Measurements from ENCODE around the gene WWTR1. TPM values are rescaled to one million over a fixed set of nuclear protein-coding genes. Genes with fewer than 3 reads are reported as not detected.

WWTR1 gene
- total RNA-seq, 6 experiments from 2014 or later: 41.5 to 49.7 (median 45.5) TPM

GRCh38 chr3:149493315-149494021 lies 164.4 kb downstream of the WWTR1 start:
- H3K4me1 Mint-ChIP-seq (ENCODE audit: low read depth): peaks cover 39% of the 10 kb centered on the region
- H3K27ac Mint-ChIP-seq: no peak overlapping the region

GRCh38 chr3:149490260-149490971 lies 167.4 kb downstream of the WWTR1 start:
- Mint-ChIP-seq H3K36me3 (ENCODE audit: low read depth) (no peaks in the 10 kb centered on the region; the same call in 1 of the 2 replicates), H3K27me3 (ENCODE audit: insufficient read depth) (peaks cover 3% of the 10 kb centered on the region; the same call in 1 of the 2 replicates), H3K4me3 (no peak overlapping the region), H3K9me3 (no peaks in the 10 kb centered on the region; the same call in 1 of the 2 replicates), H3K4me1 (ENCODE audit: low read depth) (peaks cover 37% of the 10 kb centered on the region), H3K27ac (peak overlapping the region; percentile 9; the same call in 1 of the 2 replicates)
- DNase-seq: no peak
- TF ChIP-seq CTCF (IDR thresholded peaks at IDR 0.05): no peak

More at GRCh38 chr3:149493315-149494021, 164.4 kb downstream of the WWTR1 start:
- Mint-ChIP-seq H3K36me3 (ENCODE audit: low read depth) (no peaks in the 10 kb centered on the region; the same call in 1 of the 2 replicates), H3K4me3 (no peak overlapping the region), H3K27me3 (ENCODE audit: insufficient read depth) (peaks cover 3% of the 10 kb centered on the region; the same call in 1 of the 2 replicates), H3K9me3 (no peaks in the 10 kb centered on the region; the same call in 1 of the 2 replicates)
- DNase-seq: no peak
- no peak for TF ChIP-seq CTCF (IDR thresholded peaks at IDR 0.05)

GRCh38 chr3:149489060-149489690 lies 168.7 kb downstream of the WWTR1 start:
- H3K4me3 Mint-ChIP-seq: no peak overlapping the region
- TF ChIP-seq CTCF (IDR thresholded peaks at IDR 0.05): peak; percentile 78
- H3K27me3 Mint-ChIP-seq (ENCODE audit: insufficient read depth): peaks cover 3% of the 10 kb centered on the region; the same call in 1 of the 2 replicates
- no peak for DNase-seq
- no peak overlapping the region for H3K27ac Mint-ChIP-seq
- H3K36me3 Mint-ChIP-seq (ENCODE audit: low read depth): no peaks in the 10 kb centered on the region; the same call in 1 of the 2 replicates
- H3K9me3 Mint-ChIP-seq: no peaks in the 10 kb centered on the region; the same call in 1 of the 2 replicates
- H3K4me1 Mint-ChIP-seq (ENCODE audit: low read depth): peaks cover 32% of the 10 kb centered on the region

GRCh38 chr3:149487598-149488197 lies 170.1 kb downstream of the WWTR1 start:
- no peaks in the 10 kb centered on the region; the same call in 1 of the 2 replicates for H3K36me3 Mint-ChIP-seq (ENCODE audit: low read depth)
- TF ChIP-seq CTCF (IDR thresholded peaks at IDR 0.05): peak; percentile 75

GRCh38 chr3:149486726-149487125 lies 171.1 kb downstream of the WWTR1 start:
- no peak for TF ChIP-seq CTCF (IDR thresholded peaks at IDR 0.05)
- Mint-ChIP-seq H3K9me3 (no peaks in the 10 kb centered on the region; the same call in 1 of the 2 replicates), H3K4me1 (ENCODE audit: low read depth) (peaks cover 27% of the 10 kb centered on the region), H3K4me3 (no peak overlapping the region), H3K36me3 (ENCODE audit: low read depth) (no peaks in the 10 kb centered on the region; the same call in 1 of the 2 replicates), H3K27me3 (ENCODE audit: insufficient read depth) (peaks cover 2% of the 10 kb centered on the region; the same call in 1 of the 2 replicates), H3K27ac (no peak overlapping the region)
- DNase-seq: no peak

More at GRCh38 chr3:149487598-149488197, 170.1 kb downstream of the WWTR1 start:
- H3K9me3 Mint-ChIP-seq: no peaks in the 10 kb centered on the region; the same call in 1 of the 2 replicates
- no peak for DNase-seq
- peaks cover 3% of the 10 kb centered on the region; the same call in 1 of the 2 replicates for H3K27me3 Mint-ChIP-seq (ENCODE audit: insufficient read depth)
- peaks cover 27% of the 10 kb centered on the region for H3K4me1 Mint-ChIP-seq (ENCODE audit: low read depth)
- no peak overlapping the region for H3K4me3 Mint-ChIP-seq
- no peak overlapping the region for H3K27ac Mint-ChIP-seq
